MM.1S (cell line): Measurements from ENCODE around the gene VEZT.

Source experiments
- DNase-seq: peaks from one replicate; pipeline ENCODE4 v3.0.0-alpha.2; 2015
- H2AFZ ChIP-seq: fragments of 300-600 bp; sonication (generic); 2 replicates; pipeline ENCODE4 v1.6.0; 2016; ENCODE audit warnings: antibody characterized with exemption, low read length
- H3F3A ChIP-seq: fragments of 300-600 bp; sonication (generic); 2 replicates; pipeline ENCODE4 v1.6.1; 2016; ENCODE audit warnings: mild to moderate bottlenecking, antibody characterized with exemption, low read length, moderate library complexity, mixed read lengths; ENCODE audit not compliant: insufficient read depth
- H3K27ac ChIP-seq: fragments of 300-600 bp; sonication (generic); 2 replicates; pipeline ENCODE4 v1.5.1; 2016; ENCODE audit warnings: mild to moderate bottlenecking, low read length
- H3K27me3 ChIP-seq: fragments of 300-600 bp; sonication (generic); replicated peaks from 2 replicates; pipeline ENCODE4 v1.6.0; 2016; ENCODE audit warnings: low read length; ENCODE audit not compliant: insufficient read depth
- H3K36me3 ChIP-seq: fragments of 300-600 bp; sonication (generic); replicated peaks from 2 replicates; pipeline ENCODE4 v1.6.1; 2016; ENCODE audit warnings: mild to moderate bottlenecking, low read length, mixed read lengths; ENCODE audit not compliant: insufficient read depth
- H3K4me1 ChIP-seq: fragments of 300-600 bp; sonication (generic); 2 replicates; pipeline ENCODE4 v1.6.1; 2016; ENCODE audit warnings: low read length, mixed read lengths
- H3K4me2 ChIP-seq: fragments of 300-600 bp; sonication (generic); 2 replicates; pipeline ENCODE4 v1.6.0; 2016; ENCODE audit warnings: low read depth, low read length
- H3K4me3 ChIP-seq: fragments of 300-600 bp; sonication (generic); 2 replicates; pipeline ENCODE4 v1.5.1; 2016; ENCODE audit warnings: low read length, mixed read lengths
- H3K79me2 ChIP-seq: fragments of 300-600 bp; sonication (generic); 2 replicates; pipeline ENCODE4 v1.6.1; 2016; ENCODE audit warnings: mixed run types, low read length, mixed read lengths
- H3K9ac ChIP-seq: fragments of 300-600 bp; sonication (generic); 2 replicates; pipeline ENCODE4 v1.6.1; 2016; ENCODE audit warnings: low read length, mixed read lengths
- H3K9me2 ChIP-seq: fragments of 300-600 bp; sonication (generic); replicated peaks from 2 replicates; pipeline ENCODE4 v1.6.1; 2016; ENCODE audit warnings: mild to moderate bottlenecking, low read length, mixed read lengths; ENCODE audit not compliant: insufficient read depth
- H3K9me3 ChIP-seq: fragments of 300-600 bp; sonication (generic); replicated peaks from 2 replicates; pipeline ENCODE4 v1.6.1; 2016; ENCODE audit warnings: mild to moderate bottlenecking, low read length, mixed read lengths; ENCODE audit not compliant: insufficient read depth
- H4K20me1 ChIP-seq: fragments of 300-600 bp; sonication (generic); 2 replicates; pipeline ENCODE4 v1.6.1; 2016; ENCODE audit warnings: mild to moderate bottlenecking, low read length, moderate library complexity, mixed read lengths; ENCODE audit not compliant: insufficient read depth
- CTCF ChIP-seq: fragments of 300-600 bp; sonication (generic); IDR thresholded peaks from 2 replicates; pipeline ENCODE4 v1.5.1; 2016; ENCODE audit warnings: antibody characterized with exemption, low read length, mixed read lengths
- EZH2 ChIP-seq: fragments of 300-600 bp; sonication (generic); optimal IDR thresholded peaks from 2 replicates; pipeline ENCODE3; 2017; ENCODE audit warnings: low read depth, mild to moderate bottlenecking, antibody characterized with exemption, low read length, mixed read lengths
- EZH2phosphoT487 ChIP-seq: fragments of 300-600 bp; sonication (generic); IDR thresholded peaks from 2 replicates; pipeline ENCODE4 v1.6.1; 2018; ENCODE audit warnings: antibody characterized with exemption, low read length

The VEZT gene

DNA sequence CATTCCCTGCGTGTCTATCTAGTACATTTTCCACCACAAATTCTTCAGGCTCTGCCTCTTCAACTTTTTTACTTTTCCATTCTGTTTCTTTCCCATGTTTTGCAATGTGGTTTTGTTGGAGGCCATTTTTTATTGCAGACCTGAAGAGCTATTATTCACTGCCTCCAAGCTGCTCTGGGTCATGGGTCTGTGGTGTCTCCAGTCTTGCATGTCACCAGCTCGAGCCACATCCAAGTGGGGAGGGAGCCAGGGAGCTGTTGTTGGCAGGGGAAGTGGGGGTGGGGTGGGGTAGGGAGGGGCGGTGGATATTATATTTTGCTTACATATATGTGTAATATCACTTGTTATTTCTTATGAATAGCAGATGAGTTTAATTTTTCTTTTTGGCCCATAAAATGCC lies 69.1 kb downstream of the VEZT start:
- Histone ChIP-seq H3K4me2 (no peak overlapping the region), H3K79me2 (no peaks in the 10 kb centered on the region), H2AFZ (no peak overlapping the region), H3K27me3 (no peaks in the 10 kb centered on the region), H3K9me2 (no peaks in the 10 kb centered on the region), H3K9ac (no peak overlapping the region), H3K27ac (no peak overlapping the region), H4K20me1 (no peaks in the 10 kb centered on the region), H3K4me1 (no peaks in the 10 kb centered on the region), H3K36me3 (no peaks in the 10 kb centered on the region), H3F3A (no peaks in the 10 kb centered on the region), H3K9me3 (no peaks in the 10 kb centered on the region), H3K4me3 (no peak overlapping the region)
- no peak for TF ChIP-seq CTCF
- DNase-seq = no peak

DNA sequence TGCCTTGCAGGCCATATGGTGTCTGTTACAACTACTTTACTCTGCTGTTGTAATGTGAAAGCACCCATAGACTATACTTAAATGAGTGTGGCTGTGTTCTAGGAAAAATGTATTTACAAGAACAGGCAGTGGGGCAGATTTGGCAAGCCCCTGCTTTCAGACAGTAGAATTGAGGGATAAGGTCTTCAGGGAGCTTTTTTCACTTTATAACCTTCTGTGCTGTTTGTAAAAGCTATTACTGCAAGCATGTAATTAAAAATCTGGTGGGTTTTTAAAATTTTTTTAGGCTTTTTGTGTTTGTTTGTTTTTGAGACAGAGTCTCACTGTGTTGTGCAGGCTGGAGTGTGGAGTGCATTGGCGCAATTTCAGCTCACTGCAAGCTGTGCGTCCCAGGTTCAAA lies 73.9 kb downstream of the VEZT start:
- 0 out of 2 replicates have a peak, but pooled peaks cover 4% of the 10 kb centered on the region for H3K36me3 ChIP-seq
- H3K9ac ChIP-seq = no peak overlapping the region
- H3F3A ChIP-seq = no peaks in the 10 kb centered on the region
- no peak overlapping the region for H3K27ac ChIP-seq
- no peak overlapping the region for H3K4me3 ChIP-seq
- no peaks in the 10 kb centered on the region for H4K20me1 ChIP-seq
- H3K27me3 ChIP-seq = no peaks in the 10 kb centered on the region
- TF ChIP-seq EZH2 (no peak), CTCF (no peak), EZH2phosphoT487 (no peak)
- H3K79me2 ChIP-seq = no peaks in the 10 kb centered on the region
- no peak overlapping the region for H2AFZ ChIP-seq
- DNase-seq = no peak
- no peaks in the 10 kb centered on the region for H3K9me2 ChIP-seq
- H3K4me2 ChIP-seq = no peak overlapping the region
- H3K9me3 ChIP-seq = no peaks in the 10 kb centered on the region
- H3K4me1 ChIP-seq = no peaks in the 10 kb centered on the region

GRCh38 chr12:95298916-95299315 lies 81.3 kb downstream of the VEZT start:
- Histone ChIP-seq H3K9me3 (no peaks in the 10 kb centered on the region), H3K4me1 (no peaks in the 10 kb centered on the region), H3K9me2 (no peaks in the 10 kb centered on the region), H3F3A (no peaks in the 10 kb centered on the region), H3K4me3 (no peak overlapping the region), H3K4me2 (no peak overlapping the region), H3K36me3 (peaks cover 7% of the 10 kb centered on the region; the same call in 1 of the 2 replicates), H3K79me2 (no peaks in the 10 kb centered on the region), H3K9ac (no peak overlapping the region), H2AFZ (no peak overlapping the region), H3K27ac (no peak overlapping the region), H4K20me1 (no peaks in the 10 kb centered on the region), H3K27me3 (no peaks in the 10 kb centered on the region)
- TF ChIP-seq EZH2 (no peak), EZH2phosphoT487 (no peak), CTCF (no peak)
- DNase-seq = no peak

DNA sequence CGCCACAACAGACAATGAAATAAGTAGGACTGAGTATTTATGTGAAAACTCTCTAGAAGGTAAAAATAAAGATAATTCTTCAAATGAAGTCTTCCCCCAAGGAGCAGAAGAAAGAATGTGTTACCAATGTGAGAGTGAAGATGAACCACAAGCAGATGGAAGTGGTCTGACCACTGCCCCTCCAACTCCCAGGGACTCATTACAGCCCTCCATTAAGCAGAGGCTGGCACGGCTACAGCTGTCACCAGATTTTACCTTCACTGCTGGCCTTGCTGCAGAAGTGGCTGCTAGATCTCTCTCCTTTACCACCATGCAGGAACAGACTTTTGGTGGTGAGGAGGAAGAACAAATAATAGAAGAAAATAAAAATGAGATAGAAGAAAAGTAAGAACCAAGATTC lies 82.7 kb downstream of the VEZT start:
- Histone ChIP-seq H3K27me3 (no peaks in the 10 kb centered on the region), H3K36me3 (peaks cover 7% of the 10 kb centered on the region; the same call in 1 of the 2 replicates), H3K9ac (no peak overlapping the region), H3K9me3 (no peaks in the 10 kb centered on the region), H3K4me1 (no peaks in the 10 kb centered on the region), H4K20me1 (no peaks in the 10 kb centered on the region), H3K4me3 (no peak overlapping the region), H3F3A (no peaks in the 10 kb centered on the region), H2AFZ (no peak overlapping the region), H3K79me2 (no peaks in the 10 kb centered on the region), H3K4me2 (no peak overlapping the region), H3K27ac (no peak overlapping the region), H3K9me2 (no peaks in the 10 kb centered on the region)
- no peak for TF ChIP-seq EZH2
- no peak for TF ChIP-seq CTCF
- no peak for TF ChIP-seq EZH2phosphoT487
- no peak for DNase-seq
